GM19043 (cell line): ENCODE results near the gene AMBP.
"Not testable (repeated sequence)": the region's sequence is repeated elsewhere in the genome, so short reads cannot be mapped to it uniquely, and the experiment has no call there.

Experiments
- ATAC-seq: cut with Tn5 transposase; IDR thresholded peaks from one replicate; pipeline ENCODE4 v1.9.1; 2021; ENCODE audit warnings: low read depth; ENCODE audit not compliant: unreplicated experiment

AMBP gene

GRCh38 chr9:114055061-114055460 is 23.0 kb downstream of the AMBP start:
- ATAC-seq: no peak

DNA sequence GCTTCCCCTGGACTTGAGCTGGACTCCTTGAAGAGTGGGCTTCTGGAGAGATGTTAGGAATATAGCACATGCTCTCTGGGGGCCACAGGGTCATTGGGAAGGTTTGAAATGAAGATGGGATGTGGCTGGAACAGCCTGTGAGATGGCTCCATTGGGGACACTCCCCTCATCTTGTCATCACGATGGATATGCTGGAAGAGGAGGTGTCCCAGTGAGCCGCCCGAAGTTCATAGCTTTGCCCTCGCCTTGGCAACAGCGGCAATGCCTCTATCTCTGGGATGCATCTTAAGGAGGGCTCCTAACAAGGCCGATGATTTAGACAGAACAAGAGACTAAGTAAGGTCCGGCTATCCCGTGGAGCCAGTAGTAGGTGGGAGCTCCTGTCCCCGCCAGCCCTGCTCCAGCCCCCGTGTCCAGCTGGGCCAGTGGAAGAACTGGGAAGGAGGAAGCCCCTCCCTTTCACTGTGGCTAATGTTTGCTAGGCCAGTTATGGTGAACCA is 23.9 kb downstream of the AMBP start:
- ATAC-seq: no peak

DNA sequence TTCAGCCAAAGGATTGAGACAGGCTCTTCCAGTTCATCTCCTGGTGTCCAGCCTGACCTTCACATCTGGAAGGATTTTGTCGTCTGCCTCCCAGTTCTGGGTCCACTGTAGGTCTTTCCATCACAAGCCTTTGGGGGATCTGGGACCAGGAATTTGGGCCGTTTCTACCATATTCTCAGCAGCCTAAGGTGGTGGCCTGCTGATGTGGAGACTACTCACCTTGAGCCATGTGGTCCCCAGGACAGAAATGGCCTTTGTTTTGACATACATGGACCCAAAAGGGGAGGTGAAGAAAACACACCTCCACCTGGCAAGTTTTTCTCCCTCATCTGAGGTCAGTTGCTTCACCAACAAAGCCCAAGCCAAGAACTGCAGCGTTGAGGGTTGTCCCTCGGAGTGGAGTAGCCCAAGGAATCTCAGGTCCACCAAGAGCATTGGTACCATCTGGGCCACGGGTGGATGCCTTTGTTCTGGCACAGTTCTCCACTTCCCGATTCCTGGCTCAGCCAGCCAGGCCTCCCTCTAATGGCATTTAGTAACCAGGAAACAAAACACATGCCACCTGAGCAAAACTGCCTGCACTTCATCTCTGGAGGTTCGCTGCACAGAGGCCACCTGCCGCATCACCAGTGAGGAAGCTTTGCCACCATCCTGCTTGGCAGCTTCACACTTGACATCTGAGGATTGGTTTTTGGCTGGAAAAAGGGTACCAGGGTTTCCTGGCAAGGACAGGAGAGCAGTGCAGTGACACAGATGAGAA is 24.7 kb downstream of the AMBP start:
- ATAC-seq: no peak

- no peak for ATAC-seq
These were observed 26.4 kb downstream of the AMBP start for GRCh38 chr9:114051706-114052105.

DNA sequence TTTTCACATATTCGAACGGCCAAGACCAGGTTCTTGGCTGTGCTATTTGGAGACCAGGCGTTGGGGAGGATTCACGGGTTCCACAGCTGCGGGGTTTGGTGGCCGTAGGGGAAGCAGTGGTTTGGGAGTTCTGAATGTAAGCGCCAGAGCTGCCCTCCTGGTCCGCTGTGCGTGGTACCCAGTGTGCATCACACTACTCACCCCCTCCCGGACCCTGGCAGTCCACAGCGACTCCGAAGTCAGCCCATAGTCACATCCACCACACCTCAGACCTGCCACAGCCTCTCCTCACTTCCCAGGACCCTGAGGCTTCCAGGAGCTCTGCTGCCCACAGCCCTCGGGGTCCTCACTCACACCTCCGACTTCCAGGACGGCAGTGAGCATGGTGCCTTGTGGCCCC is 26.8 kb downstream of the AMBP start:
- no peak for ATAC-seq

GRCh38 chr9:114050646-114051045 is 27.5 kb downstream of the AMBP start:
- ATAC-seq: no peak

DNA sequence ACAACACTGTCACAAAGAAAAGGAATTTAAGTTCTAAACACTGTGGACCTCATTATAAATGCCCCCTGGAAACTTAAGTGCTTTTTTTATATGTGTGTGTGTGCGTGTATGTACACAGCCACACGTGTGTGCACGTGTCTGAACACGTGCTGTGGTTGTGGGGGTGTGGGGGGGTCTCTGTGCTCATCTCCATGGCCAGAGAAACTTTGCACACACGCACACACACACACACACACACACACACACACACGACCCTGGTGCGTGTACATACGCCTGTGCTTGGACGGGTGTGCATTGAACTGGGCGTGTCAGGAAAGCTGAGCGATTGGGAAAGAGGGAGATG is 27.9 kb downstream of the AMBP start:
- ATAC-seq: no peak

GRCh38 chr9:114049441-114050225 is 28.5 kb downstream of the AMBP start:
- no peak for ATAC-seq

GRCh38 chr9:114048533-114049415 is 29.3 kb downstream of the AMBP start:
- no peak for ATAC-seq

DNA sequence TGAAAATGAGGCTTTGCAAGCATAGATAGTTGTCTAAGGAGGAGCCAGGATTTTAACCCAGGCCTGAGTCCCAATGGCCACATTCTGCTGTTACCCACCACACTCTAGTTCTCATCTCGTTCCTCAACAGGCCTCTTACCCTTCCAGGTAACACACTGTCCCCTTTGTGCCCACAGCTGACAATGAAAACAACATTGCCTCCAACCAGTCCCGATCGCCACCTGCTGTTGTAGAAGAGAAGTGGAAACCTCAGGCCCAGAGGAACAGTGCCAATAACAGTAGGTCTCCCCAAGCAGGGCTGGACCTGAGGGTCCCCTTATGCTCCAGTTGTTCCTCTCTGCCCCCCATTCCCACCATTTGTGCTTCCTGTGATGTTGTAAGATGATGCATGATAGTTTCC is 30.4 kb downstream of the AMBP start:
- no peak for ATAC-seq

DNA sequence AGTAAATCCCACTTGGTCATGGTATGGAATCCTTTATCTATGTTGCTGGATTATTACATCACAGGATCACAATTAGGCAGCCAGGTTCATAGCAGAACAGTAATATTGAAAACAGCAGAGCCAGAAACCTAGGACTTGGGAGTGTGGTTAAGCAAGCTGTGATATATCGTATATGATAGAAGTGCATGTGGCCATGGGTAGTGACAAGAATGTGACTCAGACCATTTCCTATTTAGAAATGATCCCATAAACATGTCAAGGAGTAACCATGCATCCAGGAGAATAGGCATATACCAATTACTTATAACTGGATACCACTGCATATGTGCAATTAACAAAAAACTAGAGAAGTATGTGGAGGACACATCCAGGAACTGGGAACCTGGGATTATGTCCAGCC is 31.2 kb downstream of the AMBP start:
- ATAC-seq: no peak

DNA sequence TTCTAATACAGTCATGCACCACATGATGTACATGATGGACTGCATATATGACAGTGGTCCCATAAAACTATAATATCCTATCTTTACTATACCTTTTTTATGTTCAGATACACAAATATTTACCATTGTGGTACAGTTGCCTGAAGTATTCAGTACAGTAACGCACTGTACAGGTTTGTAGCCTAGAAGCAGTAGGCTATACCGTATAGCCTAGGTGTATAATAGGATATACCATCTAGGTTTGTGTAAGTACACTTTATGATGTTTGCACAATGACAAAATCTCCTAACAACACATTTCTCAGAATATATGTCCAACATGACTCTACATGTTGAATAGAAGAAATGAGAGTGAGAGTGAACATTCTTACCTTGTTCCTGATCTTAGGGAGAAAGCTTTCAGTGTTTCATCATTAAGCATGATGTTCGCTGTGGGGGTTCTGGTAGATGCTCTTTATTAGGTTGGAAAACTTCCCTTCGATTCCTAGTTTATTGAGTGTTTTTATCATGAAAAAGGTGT is 31.8 kb downstream of the AMBP start:
- no peak for ATAC-seq

DNA sequence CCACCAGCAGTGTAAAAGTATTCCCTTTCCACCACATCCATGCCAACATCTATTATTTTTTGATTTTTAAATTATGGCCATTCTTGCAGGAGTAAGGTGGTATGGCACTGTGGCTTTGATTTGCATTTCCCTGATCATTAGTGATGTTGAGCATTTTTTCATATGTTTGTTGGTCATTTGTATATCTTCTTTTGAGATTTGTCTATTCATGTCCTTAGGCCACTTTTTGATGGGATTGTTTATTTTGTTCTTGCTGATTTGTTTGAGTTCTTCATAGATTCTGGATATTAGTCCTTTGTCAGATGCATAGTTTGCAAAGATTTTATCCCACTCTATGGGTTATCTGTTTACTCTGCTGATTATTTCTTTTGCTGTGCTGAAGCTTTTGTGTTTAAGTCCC is 34.4 kb downstream of the AMBP start:
- not testable (repeated sequence) for ATAC-seq

- ATAC-seq: no peak
These were observed 38.6 kb downstream of the AMBP start for GRCh38 chr9:114039484-114039883.

DNA sequence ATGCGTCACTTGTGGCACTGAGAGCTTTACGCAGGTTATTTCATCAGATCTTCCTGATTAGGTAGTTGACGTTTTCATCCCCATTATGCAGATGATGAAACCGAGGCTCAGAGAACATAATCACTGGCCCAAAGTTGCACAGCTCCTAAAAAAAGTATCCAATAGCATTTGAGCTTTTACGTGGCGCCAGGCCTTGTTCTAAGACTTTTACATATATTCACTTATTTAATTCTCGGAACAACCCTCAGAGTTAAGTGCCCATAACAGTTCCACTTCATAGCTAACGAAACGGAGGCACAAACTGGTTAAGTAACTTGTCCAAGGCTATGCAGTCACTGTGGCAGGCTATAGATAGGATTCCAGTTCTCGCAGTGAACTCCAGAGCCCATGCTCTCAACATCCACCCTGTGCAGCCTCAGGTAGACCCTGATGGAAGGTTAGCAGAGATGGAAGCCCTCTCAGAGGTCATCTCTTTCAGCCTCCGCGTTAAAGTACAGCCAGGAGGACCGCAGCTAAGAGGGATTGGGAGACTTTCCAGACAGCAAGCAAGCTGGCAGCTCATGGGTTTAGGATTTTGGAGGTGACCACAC is 39.3 kb downstream of the AMBP start:
- ATAC-seq: no peak

- ATAC-seq: no peak
These were observed 40.0 kb downstream of the AMBP start for GRCh38 chr9:114037961-114038723.

GRCh38 chr9:114037249-114037648 is 40.9 kb downstream of the AMBP start:
- no peak for ATAC-seq

DNA sequence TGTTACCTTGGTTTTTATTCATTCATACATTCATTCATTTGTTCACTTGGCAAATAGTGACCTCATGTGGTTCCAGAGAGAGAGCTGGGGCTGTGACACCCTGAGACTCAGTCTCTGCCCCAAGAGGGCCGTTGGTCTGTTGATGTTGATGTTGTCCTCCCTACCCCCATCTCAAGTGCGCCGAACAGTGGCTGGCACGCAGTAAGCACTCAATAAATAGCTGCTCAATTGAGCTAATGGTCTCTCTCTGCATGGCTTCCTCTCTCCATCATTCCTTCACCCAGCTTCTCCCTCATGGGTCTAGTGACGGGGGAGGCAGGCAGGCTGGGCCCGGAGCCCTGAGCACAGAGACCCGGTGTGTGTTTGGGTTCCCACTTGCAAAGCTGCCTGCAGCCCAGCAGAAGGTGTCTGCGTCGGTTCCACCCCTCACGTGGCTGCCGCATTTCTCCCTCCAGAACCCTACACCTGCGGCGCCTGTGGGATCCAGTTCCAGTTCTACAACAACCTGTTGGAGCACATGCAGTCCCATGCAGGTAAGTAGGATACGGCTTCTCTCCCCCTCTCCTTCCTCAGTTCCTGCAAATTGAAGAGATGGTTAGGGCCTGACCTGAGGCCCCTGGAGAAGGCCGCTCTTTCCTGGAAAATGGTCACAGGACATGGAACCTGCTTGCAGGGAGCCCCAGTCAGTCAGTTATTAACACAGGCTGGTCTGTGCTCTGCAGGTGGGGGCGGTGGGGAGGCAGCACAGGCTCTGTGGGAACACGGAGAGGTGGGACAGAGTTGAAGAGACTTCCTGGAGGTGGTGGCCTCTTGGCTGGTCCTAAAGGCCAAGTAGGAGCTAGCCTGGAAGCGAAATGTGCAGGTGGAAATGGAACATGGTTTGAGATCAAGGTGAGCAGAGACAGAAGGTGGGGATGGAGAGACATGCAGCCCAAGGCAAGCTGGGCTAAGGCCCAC is 42.0 kb downstream of the AMBP start:
- ATAC-seq: no peak
